GM21423 (cell line): ENCODE data around the gene CTDSPL.

Experiments
- ATAC-seq: cut with Tn5 transposase; IDR thresholded peaks from one replicate; pipeline ENCODE4 v1.9.1; 2021; ENCODE audit warnings: mild to moderate bottlenecking, moderate library complexity; ENCODE audit not compliant: unreplicated experiment

Gene CTDSPL

DNA sequence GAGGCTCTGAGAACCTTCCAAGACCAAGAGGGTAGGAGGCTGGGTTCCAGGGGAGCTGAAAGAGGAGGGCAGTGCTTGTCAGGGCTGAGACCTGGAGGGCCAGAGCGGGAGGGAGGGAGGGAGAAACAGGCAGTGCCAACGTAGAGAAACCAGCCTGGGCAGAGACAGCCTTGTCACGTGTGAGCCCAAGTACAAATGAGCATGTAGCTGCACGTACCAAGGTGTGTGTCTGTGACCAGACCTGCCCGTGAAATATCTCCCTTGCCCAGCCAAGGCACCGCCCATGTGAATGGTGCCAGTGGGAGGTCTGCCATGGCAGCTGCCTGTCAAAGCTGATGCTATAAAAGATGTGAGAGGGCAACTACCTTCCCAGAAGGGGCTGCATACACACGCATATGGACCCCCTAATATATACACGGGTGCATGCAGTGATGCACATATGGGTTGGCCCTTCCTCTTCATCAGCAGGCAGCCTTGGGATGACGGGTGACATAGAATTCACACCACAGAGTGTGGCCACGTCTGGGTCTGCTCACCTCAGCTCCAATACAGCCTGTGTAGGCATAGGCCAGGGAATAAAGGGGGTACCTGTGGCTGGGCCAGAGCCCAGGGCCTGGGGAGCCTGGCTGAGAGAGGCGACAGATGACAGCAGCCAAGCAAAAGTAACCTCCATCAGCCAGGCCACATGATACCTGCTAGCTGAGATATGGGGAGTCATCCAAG is 7.8 kb upstream of the CTDSPL start:
- no peak for ATAC-seq

DNA sequence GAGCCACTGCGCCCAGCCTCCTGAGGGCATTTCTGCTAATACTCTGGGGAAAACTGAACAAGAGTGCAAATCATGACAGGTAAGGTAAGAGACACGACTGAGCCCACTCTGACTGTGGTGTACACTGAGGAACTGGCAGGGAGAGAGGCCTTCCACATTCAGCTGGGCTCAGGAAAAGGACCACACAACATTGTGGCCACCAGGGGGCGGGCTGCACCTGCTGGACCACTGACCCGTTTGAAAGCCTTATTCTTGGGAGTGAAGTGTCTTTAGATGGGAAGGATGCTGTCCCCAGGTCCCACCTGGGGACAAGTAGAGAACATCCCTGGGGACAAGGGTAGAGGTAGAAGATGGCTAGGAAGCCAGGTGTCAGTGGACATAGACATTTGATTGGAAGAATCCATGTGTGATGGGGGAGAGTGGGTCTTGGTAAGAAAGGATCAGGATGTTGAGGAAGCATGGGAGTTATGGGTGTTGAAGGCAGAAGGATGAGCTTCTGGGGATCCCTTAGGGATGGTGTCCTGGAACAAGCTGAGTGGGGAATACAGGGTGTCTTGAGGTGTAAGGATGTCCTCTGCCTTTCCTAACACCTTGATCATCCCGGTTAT is 6.2 kb upstream of the CTDSPL start:
- no peak for ATAC-seq

DNA sequence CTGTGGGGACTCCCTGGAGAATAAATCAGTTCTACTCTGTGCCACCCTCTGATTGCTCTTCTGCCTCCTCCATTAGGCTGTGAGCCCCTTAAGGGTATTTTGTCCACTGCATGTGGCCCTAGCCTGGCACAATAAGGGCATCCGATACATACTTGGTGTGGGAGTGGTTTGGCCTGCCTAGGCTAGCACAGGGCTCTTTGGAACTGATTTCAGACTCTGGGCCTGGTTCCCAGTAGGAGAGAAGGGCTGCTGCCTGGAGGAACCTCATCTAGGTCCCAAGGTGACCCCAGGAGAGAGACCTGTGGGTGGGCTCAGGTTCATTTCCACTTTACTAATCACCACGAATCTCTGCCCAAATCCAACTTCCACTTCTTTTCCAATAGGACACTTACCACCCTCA is 5.3 kb upstream of the CTDSPL start:
- ATAC-seq: no peak

DNA sequence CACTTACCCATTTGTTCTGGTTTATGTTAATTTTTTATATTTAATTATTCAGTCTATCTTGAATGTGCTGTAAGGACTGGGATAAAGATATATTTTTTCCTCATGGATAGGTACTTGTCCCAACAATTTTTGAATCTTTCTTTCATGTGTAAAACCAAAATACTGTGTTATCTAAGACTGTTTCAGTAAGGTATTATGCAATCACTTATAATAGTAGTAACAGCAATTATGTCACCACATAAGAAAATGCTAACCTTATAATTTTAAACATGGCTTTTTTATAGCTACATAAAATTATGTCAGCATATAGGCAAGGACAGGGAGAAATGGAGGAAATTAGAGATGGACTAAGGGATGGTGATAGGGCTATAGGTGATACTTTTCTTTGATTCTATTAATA is 2.9 kb upstream of the CTDSPL start:
- no peak for ATAC-seq

DNA sequence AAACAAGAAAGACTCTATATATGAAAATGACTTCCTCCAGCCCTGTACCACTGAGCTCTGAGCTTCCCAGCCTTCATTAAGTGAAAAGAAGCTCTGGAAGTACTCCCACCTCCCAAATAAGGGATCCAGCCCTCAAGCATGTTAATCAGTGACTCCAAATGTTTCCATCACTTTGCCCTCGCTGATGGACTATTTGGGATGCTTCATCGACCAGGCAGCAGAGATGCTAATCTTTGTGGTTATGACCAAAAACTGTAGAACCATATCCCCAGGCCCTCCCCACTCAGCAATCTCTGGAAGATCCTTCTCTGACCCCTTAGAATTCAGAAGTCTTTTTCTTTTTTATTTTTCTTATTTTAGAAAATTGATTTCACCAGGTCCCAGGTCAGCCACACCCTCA is 2.3 kb upstream of the CTDSPL start:
- no peak for ATAC-seq

DNA sequence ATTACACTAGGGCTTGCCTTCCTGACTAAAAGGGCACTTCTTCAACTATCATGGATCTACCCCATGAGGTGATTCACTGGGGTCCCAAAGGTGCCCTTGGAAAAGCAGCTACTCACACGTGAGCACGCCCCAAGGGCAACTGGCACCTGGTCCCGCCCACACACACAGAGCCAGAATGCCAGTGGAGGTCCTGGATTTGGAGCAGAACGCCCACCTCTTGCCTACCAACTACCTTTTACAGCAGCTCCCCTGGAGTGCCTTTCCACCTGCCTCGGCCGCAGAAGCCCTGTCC is 1.8 kb upstream of the CTDSPL start:
- no peak for ATAC-seq

DNA sequence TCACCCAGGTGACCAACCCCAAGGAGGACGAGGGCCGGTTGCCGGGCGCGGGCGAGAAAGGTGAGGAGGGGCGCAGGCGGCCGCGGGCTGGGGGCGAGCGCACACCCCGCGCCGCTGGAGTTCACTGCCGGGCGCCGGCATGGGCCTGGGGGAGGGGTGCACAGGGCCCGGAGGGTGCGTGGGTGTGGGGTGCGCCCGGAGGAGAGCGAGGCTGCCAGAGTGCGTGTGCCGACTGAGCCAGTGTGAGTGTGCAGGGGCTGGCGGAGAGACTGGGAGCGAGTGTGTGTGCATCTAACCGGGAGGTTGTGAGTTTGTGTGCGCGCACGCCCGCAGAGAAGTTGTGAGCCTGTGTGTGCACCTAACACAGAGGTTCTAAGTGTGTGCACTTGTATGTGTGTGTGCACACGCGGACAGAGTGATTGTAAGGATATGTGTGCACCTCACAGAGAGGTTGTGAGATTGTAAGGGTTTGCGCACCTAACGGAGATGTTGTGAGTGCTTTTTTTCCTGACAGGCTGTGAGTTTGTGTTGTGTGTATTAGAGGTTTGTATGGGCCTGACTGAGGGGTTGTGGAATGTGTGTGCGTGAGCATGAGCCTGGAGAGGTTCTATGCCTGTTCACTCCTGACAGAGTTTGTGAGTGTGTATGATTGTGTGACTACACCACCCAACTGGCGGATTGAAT is 681 bp downstream of the CTDSPL start:
- ATAC-seq: no peak

DNA sequence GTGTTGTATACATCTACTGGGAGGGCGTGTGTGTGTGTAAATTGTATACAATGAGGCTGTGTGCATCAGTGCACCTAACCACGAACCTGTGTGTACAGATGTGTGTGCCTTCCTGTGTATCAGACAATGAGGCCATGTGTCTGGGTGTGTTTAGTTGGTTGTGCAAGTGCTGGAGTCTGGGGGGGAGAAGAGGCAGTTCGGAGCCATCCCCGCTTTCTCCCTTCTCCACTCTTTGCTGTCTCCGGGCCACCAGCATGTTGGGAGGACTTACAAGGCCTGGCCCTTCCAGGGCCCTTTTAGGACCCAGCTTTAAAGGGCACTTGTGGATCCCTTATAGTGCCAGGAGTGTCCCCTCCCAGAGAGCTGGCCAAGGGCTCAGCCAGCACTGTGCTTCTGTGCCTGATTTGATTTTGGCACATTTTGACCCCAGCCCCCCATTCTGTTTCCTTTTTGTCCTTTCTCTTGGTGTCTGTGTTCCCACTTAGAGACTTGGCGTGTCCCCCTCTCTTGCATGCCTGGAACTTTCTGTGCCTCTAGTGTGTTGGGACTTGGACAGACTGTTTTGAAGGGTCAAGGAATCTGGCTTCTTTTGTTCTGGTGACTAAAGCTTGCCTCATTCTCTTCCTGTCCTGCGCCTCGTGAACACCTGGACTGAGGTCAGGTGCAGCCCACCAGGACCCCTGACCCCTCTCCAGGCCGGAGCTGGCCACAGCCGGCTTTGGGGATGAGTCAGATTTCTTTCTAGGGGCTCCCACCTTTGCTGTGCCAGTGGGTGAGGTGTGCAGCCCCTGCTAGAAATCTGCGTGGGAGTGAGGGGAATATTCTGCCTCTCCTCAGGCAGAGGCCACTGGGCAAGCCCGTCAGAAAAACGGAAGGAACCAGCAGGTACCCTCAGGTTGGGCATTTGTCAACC is 1.5 kb downstream of the CTDSPL start:
- ATAC-seq: no peak

DNA sequence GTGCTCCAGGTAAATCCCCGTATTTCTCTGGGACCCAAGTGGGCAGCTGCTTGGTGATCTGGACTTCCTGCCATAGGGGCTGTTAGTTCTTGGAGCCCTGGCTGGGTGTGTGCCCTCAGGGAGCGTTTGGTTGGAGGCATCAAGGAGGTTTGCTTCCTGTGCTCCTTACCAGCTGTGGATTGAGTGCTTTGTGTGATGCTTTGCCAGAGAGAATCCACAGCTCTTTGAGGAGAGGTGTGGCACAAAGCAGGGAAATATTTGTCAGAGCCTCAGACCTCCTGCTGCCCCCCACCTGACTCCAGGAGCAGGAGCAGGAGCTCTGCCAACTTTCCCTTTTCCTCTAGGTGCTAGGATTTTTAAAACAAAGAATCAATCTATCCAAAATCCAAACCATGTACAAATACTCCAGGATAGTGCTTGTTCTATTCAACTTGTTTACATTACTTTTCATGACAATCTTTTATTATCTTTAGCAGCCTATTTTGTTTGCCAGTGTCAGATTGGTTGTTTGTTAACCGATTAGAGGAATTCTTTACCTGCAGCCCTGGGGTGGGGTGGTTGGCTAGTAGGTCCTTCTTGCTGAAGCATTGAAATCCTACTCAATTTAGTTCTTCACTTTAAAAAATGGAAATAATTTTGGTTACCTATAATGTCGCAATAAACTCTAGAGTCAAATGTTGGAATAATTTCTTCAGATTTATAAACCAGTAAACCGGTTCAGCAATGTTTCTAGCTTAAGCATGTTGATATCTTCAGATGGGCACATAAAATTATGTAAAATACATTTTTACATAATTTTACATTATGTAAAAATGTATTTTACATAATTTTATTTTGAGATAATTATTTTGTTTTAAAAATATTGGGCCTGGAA is 2.5 kb downstream of the CTDSPL start:
- no peak for ATAC-seq

DNA sequence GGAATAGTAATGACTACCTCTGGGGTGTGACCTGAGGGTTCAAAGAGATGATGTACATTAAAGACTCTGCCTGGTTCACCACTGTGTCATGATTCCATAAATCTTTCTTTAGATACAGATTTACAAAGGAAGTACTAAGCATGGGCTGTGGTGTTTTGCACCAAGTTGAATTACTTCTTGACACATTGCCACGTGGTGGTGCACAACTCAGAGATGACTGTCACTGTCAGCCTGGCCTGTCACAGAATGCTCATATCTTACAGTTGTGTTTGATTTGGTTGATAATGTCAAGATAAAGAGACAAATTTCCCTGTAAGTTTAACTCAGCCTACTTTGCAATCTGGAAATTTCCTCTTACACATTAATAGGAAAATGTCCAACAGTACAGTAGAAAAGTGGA is 3.2 kb downstream of the CTDSPL start:
- ATAC-seq: no peak

DNA sequence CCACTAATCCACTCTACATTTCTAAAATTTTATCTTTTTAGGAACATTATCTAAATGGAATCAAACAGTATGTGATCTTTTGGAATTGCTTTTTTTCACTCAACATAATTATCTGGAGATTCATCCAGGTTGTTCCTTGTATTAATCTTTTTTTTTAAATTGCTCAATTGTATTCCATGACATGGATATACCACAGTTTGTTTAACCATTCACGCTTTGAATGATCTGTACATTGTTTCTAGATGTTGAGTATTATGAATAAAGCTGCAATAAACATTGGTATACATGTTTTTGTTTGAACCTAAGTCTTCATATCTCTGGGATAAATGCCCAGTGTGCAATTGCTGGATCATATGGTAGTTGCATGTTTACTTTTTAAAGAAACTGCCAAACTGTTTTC is 5.5 kb downstream of the CTDSPL start:
- ATAC-seq: no peak

DNA sequence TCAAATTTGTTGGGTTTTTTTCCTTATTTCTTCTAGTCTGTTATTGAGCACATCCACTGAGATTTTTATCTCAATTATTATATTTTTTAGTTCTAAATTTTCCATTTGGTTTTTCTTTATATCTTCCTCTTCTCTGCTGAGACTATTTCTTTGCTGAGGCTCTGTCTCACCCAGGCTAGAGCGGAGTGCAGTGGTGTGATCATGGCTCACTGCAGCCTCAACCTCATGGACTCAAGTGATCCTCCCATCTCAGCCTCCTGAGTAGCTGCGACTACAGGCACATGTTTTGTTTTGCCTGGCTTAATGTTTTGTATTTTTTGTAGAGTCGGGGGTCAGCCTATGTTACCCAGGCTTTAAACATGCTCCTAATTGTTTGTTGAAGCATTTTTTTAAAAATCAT is 10.2 kb downstream of the CTDSPL start:
- no peak for ATAC-seq

DNA sequence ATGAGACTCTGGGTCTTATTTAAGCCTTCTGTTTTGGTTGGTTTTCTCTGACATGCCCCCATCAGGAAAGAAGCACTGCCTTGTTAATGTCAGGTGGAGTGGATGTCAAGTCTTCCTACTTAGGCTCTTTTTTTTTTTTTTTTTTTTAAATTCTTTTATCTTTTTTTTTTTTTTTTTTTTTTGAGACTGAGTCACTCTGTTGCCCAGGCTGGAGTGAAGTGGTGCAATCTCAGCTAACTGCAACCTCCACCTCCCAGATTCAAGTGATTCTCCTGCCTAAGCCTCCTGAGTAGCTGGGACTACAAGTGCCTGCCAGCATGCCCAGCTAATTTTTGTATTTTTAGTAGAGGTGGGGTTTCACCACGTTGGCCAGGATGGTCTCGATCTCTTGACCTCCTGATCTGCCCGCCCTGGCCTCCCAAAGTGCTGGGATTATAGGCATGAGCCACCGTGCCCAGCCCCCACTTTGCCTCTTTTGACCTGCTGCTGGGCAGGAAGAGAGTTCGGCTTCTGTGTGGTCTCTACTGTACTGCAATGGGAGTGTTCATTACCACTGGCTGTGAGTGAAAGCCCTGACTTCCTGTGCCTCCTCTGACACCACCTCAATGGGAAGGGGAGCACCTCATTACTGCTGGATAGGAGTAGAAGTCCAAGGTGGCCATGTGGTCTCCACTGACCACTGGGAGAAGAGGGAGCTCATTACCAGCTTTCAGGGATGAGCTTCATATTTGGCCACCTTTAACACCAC is 10.9 kb downstream of the CTDSPL start:
- no peak for ATAC-seq

DNA sequence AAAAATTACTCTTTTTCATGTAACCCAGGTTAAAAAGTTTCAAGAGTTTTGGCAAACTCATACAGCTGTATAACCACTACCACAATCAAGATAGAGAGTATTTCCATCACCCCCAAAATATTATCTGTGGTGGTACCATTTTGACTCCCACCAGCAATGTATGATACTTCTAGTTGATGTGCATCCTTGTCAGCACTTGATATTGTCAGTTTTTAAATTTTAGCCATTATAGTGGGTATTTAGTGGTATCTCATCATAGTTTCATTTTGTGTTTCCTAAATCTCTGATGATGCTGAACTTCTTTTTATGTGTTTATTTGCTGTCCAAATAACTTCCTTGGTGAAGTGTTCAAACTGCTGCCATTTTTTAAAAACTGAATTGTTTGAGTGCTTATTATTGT is 14.6 kb downstream of the CTDSPL start:
- ATAC-seq: no peak

DNA sequence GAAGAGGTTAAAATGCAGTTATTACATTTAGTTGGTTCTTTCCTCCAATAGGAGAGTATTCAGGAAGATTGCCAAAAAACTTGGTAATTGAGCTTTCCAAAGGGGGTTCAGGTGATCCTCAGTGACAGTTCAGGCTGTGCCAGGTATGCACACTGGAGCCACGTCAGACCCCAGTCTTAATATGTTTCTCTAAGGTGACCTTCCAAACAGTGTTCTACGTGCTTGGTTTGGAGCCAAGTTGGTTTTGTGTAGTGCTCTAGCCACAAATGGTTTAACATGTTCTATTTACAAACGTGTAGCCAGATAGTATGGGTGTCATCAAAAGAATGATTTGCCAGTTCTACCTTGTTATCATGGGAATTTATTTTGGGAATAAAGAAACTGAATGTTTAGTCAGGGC is 21.0 kb downstream of the CTDSPL start:
- no peak for ATAC-seq

DNA sequence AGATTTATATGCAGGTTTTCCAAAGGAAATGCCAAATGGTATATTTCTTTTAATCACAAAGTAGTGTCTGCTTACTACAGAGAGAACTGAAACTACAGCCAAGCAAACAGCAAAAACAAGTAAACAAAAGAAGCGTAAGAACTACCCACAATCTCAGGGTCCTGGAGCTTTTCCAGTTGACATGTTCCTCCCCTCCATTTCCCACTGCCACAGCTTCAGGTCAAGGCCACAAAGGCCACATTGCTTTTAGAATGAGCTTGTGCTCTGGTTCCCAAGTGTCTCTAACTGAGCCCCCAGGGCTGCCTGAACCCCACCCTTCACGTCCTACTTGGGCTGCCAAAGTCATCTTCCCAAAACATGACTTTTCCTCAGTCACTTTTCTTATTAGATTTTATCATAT is 24.1 kb downstream of the CTDSPL start:
- ATAC-seq: no peak

DNA sequence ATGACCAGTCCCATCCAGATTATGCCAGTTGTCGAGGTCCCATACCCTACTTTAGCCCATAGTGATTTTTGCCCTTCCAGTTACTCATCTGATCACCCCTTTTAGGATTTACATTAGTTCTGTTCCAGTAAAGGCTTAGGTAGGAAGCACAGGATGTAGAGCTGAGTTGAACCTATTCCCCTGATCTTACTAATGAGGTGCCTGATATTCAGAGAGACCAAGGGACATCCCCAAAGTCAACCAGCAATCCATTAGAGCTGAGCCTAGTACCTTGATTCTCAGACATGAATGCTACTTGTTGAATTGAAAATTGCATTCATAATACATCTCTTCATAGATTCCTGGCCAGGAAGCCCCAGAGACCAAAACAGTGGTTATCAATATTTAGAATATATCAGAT is 24.7 kb downstream of the CTDSPL start:
- ATAC-seq: no peak

DNA sequence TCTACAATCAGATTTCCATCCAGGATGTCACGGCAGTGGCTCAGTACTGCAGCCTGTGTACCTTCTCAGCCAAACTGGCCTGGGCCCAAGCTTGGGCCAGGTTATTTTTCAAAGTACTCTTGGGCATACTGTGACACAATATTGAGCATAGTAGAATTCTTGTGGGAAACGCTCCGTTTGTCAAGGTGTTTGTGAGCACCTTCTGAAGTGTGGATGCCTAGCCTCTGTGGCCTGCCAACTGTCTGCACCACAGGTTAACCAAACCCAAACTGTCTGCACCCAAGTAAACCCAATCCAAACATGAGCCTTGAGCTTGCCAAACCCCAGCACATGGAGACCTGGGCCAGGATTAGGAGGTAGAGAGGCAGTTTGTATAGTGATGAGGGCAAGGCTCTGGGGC is 25.4 kb downstream of the CTDSPL start:
- no peak for ATAC-seq

DNA sequence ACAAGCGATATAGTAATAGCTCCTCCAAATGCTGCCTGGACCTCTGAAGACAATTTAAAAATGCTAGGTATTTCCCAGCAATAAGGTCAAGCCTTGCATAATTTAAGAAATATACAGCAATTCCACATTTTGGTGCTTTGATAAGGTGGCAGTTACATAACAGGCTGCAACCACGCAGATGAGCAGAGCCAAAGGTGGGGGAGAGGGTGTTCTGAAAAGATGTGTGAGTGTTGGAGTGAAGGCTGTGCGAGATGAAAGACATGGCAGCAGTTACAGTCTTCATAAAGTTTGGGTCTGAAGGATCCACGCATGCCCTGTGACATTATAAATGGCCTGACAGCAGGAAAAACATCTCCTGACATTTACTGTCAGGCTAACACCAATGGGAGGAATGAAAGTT is 26.1 kb downstream of the CTDSPL start:
- no peak for ATAC-seq

DNA sequence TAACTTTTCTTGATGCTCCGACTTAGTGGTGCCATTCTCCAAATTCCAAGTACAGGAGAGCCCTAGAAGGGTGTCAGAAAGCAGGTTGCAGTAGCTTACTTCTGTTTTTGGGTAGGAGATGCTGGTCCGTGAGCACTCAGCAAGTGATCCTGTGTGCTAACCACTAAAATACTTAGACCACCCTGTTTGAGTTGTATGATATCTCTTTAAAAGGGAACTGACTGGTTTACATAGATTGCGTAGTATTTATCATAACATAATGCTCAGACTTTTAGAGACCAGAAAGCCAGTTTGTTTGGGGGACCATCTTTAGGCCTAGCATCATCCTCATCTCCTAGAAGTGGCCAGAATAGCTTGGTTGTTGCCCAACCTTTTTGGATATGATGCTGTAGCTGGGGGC is 26.7 kb downstream of the CTDSPL start:
- no peak for ATAC-seq
